IPS-NIHi7 (cell line): ENCODE results near the gene NQO2.
"Not testable (repeated sequence)": the region's sequence is repeated elsewhere in the genome, so short reads cannot be mapped to it uniquely, and the experiment has no call there.

Experiments used
- DNase-seq: peaks from one replicate; pipeline ENCODE4 v3.0.0; 2012; ENCODE audit warnings: mixed read lengths; ENCODE audit errors: extremely low spot score

Gene NQO2

GRCh38 chr6:3037638-3038365, 38.1 kb downstream of the NQO2 start:
- peak; percentile 5 for DNase-seq

- no peak for DNase-seq
Measured at GRCh38 chr6:3039384-3039783, 39.7 kb downstream of the NQO2 start.

GRCh38 chr6:3041147-3041546, 41.5 kb downstream of the NQO2 start:
- DNase-seq: no peak

- DNase-seq: no peak
Measured at GRCh38 chr6:3041606-3042005, 41.9 kb downstream of the NQO2 start.

GRCh38 chr6:3045369-3045768, 45.7 kb downstream of the NQO2 start:
- no peak for DNase-seq

- no peak for DNase-seq
Measured at GRCh38 chr6:3045777-3046176, 46.1 kb downstream of the NQO2 start.

GRCh38 chr6:3046295-3046694, 46.6 kb downstream of the NQO2 start:
- DNase-seq: no peak

- not testable (repeated sequence) for DNase-seq
Measured at GRCh38 chr6:3048009-3048408, 48.3 kb downstream of the NQO2 start.

GRCh38 chr6:3052481-3053230, 53.0 kb downstream of the NQO2 start:
- no peak for DNase-seq

- DNase-seq: no peak
Measured at GRCh38 chr6:3053231-3053508, 53.5 kb downstream of the NQO2 start.

- DNase-seq: not testable (repeated sequence)
Measured at GRCh38 chr6:3054229-3055157, 54.8 kb downstream of the NQO2 start.

- not testable (repeated sequence) for DNase-seq
Measured at GRCh38 chr6:3055158-3055499, 55.4 kb downstream of the NQO2 start.

GRCh38 chr6:3057063-3057770, 57.5 kb downstream of the NQO2 start:
- no peak for DNase-seq

- DNase-seq: no peak
Measured at GRCh38 chr6:3058957-3059356, 59.3 kb downstream of the NQO2 start.

GRCh38 chr6:3060092-3060491, 60.4 kb downstream of the NQO2 start:
- DNase-seq: not testable (repeated sequence)

GRCh38 chr6:3061501-3061941, 61.8 kb downstream of the NQO2 start:
- DNase-seq: no peak

GRCh38 chr6:3063340-3063732, 63.6 kb downstream of the NQO2 start:
- DNase-seq: not testable (repeated sequence)

- DNase-seq: peak; percentile 82
Measured at GRCh38 chr6:3063733-3064700, 64.3 kb downstream of the NQO2 start.

GRCh38 chr6:3068329-3069214, 68.9 kb downstream of the NQO2 start, which contains the start of gene RIPK1:
Gene RIPK1 (plus strand): TSS chr6:3068494. CDS start chr6:3076824, 8,330 bp downstream.
- DNase-seq: peak; percentile 93
